ENCODE measurements around the gene ATP8A2.
A peak's percentile ranks its signal among the peaks of the same experiment; 100 is the strongest.
"Not testable (repeated sequence)": the region's sequence is repeated elsewhere in the genome, so short reads cannot be mapped to it uniquely, and the experiment has no call there.

Gene ATP8A2

DNA sequence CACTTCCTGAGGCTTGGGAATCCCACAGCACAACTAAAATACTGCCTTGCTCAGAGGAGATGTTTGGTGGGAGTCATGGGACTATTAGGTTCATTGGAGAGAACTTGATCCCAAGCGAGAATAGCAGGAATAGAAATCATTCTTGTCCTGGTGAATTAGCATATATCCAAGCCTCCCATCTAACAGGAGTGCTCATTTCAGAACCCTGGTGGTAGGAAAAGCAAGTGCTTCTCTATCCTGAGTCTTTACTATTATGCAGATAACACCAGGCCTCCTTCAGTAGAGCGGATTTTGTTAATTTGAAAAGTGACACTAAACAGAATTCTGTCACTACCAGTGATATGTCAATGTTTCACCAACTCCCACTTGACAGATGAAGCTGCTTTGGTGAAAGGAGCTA, 199.5 kb downstream of the ATP8A2 start:
- no peak for DNase-seq (ENCODE audit: low read depth)
- TF ChIP-seq, protein P1, sequence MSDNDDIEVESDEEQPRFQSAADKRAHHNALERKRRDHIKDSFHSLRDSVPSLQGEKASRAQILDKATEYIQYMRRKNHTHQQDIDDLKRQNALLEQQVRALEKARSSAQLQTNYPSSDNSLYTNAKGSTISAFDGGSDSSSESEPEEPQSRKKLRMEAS (IDR thresholded peaks at IDR 0.05; ENCODE audit: low read depth, low read length) = no peak
- no peak for TF ChIP-seq POLR2A (IDR thresholded peaks at IDR 0.05; ENCODE audit: extremely low read depth, insufficient read length)
- TF ChIP-seq MYC (IDR thresholded peaks at IDR 0.05; ENCODE audit: low read depth, low read length) = no peak
- TF ChIP-seq, protein P2, sequence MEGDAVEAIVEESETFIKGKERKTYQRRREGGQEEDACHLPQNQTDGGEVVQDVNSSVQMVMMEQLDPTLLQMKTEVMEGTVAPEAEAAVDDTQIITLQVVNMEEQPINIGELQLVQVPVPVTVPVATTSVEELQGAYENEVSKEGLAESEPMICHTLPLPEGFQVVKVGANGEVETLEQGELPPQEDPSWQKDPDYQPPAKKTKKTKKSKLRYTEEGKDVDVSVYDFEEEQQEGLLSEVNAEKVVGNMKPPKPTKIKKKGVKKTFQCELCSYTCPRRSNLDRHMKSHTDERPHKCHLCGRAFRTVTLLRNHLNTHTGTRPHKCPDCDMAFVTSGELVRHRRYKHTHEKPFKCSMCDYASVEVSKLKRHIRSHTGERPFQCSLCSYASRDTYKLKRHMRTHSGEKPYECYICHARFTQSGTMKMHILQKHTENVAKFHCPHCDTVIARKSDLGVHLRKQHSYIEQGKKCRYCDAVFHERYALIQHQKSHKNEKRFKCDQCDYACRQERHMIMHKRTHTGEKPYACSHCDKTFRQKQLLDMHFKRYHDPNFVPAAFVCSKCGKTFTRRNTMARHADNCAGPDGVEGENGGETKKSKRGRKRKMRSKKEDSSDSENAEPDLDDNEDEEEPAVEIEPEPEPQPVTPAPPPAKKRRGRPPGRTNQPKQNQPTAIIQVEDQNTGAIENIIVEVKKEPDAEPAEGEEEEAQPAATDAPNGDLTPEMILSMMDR (IDR thresholded peaks at IDR 0.05; ENCODE audit: low read depth, low read length) = no peak
- no peak overlapping the region for H3K4me3 ChIP-seq (ENCODE audit: low read depth, low read length)

DNA sequence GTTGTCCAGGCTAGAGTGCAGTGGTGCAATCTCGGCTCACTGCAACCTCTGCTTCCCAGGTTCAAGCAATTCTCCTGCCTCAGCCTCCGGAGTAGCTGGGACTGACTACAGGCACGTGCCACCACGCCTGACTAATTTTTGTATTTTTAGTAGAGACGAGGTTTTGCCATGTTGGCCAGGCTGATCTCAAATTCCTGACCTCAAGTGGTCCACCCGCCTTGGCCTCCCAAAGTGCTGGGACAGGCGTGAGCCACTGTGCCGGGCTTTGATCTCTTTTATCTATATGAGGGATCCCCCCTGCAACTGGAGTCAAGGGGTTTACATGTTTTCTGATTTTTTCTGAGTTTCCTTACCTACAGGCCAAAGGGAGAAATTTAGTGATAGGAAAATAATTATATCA, 200.4 kb downstream of the ATP8A2 start:
- not testable (repeated sequence) for H3K4me3 ChIP-seq (ENCODE audit: low read depth, low read length); DNase-seq (ENCODE audit: low read depth)

DNA sequence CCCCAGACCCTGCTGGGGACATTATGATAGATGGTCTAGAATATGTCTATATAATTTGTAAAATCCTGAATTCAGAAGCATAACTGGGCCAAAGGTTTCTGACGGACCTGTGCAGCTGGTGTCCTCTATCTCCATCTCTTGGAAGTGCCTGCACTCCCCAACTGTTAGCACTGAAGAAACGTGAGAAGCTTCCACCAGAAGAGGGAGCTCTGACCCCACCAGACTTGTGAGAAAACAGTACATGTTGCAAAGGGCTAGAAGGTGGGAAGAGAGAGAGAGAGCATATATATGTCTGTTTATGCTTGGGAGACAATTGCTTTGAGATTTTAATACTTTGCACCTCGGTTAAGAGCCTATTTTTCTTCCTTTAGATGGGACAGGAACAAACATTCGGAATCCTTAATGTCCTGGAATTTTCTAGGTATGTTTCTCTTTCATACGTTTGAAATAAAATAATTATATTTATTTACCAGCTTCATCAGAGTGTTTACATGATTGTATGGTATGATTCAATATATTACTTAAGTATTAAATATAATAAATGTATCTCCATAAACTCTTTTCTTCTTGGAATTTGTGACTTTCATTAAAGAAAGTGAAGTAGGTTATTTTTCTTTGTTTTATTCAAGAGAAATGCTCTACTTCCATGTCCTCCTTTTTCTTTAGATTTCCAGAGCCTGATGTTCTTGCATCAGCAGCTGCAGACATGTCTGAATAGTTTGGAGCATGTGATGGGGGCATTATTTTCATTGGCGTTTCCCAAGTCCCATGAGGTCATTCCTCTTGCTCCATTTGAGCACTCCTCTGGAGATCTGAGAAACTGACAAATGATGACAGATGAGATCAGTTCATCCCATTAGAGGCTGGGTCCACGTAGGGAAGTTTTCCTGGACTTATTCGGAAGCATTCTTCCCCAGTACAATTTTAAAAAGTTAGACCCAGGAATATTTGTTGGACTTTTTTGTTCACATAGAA, 202.9 kb downstream of the ATP8A2 start:
- DNase-seq (ENCODE audit: low read depth) = peak; percentile 87
- TF ChIP-seq, protein P2 (IDR thresholded peaks at IDR 0.05; ENCODE audit: low read depth, low read length) = peak; percentile 97
- TF ChIP-seq, protein P1 (IDR thresholded peaks at IDR 0.05; ENCODE audit: low read depth, low read length) = no peak
- H3K4me3 ChIP-seq (ENCODE audit: low read depth, low read length) = no peak overlapping the region

DNA sequence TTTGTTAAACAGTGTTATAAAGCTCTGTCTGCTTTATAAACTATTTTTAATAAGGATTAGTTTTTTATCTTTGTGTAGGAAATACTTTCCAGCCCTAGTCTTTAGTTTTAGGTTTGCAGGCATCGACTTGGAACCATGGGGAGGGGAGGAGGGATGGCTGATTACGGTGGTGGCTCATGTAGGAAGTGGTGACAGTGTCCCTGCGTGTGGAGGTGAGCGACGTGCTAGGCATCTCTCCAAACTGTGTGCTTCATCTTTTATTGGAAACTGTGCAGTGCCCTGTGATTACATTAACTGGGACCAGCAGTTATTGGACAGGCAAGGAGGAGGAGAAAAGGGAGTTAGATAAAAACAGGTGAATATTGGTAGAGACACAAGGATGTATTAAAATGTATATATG, 203.8 kb downstream of the ATP8A2 start:
- no peak overlapping the region for H3K4me3 ChIP-seq (ENCODE audit: low read depth, low read length)
- TF ChIP-seq, protein P1 (IDR thresholded peaks at IDR 0.05; ENCODE audit: low read depth, low read length) = no peak
- TF ChIP-seq, protein P2 (IDR thresholded peaks at IDR 0.05; ENCODE audit: low read depth, low read length) = no peak
- TF ChIP-seq MYC (IDR thresholded peaks at IDR 0.05; ENCODE audit: low read depth, low read length) (no peak), POLR2A (IDR thresholded peaks at IDR 0.05; ENCODE audit: extremely low read depth, insufficient read length) (no peak)
- DNase-seq (ENCODE audit: low read depth) = no peak

DNA sequence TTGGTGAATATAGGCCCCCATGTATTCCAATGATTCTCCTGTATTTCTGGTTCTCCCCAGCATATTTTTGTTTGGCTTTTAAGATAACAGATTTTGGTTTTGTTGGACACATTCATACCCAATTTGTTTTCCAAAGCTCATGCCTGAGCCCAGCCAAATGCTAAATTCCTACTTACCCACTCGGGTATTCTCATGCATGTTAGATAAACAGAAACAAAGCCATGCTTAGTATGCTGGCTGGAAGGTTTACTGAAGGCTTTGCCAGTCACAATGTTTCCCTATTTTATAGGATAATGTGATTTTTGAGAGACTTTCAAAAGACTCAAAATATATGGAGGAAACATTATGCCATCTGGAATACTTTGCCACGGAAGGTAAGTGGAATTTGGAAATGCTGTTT, 206.8 kb downstream of the ATP8A2 start:
- no peak for TF ChIP-seq MYC (IDR thresholded peaks at IDR 0.05; ENCODE audit: low read depth, low read length)
- TF ChIP-seq, protein P2 (IDR thresholded peaks at IDR 0.05; ENCODE audit: low read depth, low read length) = no peak
- no peak for TF ChIP-seq POLR2A (IDR thresholded peaks at IDR 0.05; ENCODE audit: extremely low read depth, insufficient read length)
- TF ChIP-seq, protein P1 (IDR thresholded peaks at IDR 0.05; ENCODE audit: low read depth, low read length) = no peak
- DNase-seq (ENCODE audit: low read depth) = no peak
- no peak overlapping the region for H3K4me3 ChIP-seq (ENCODE audit: low read depth, low read length)

DNA sequence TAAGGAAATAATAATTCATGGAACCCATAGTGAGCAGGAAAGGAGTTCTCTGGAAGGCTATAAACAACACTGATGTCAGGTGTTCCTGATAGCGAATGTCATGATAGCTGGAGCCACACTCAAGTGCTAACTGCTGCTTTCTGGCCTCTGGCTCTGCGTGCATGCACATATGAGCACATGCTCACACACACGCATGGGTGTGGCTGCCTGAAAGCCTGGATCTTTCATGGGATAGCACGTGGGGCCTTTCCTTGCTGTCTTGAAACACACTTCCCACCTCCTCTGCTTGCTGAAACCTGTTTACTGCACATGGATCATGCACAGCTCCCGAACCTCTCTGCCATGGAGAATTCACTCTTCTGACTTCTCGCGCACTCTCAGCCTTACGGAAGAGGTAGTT, 207.4 kb downstream of the ATP8A2 start:
- no peak for DNase-seq (ENCODE audit: low read depth)
- TF ChIP-seq MYC (IDR thresholded peaks at IDR 0.05; ENCODE audit: low read depth, low read length) (no peak), POLR2A (IDR thresholded peaks at IDR 0.05; ENCODE audit: extremely low read depth, insufficient read length) (no peak)
- TF ChIP-seq, protein P1 (IDR thresholded peaks at IDR 0.05; ENCODE audit: low read depth, low read length) = no peak
- TF ChIP-seq, protein P2 (IDR thresholded peaks at IDR 0.05; ENCODE audit: low read depth, low read length) = no peak
- H3K4me3 ChIP-seq (ENCODE audit: low read depth, low read length) = no peak overlapping the region

Measured in NB4 (cell line).